Middle frontal gyrus (tissue), 1 donor: ENCODE results near the gene GALNT2.

Experiments
- DNase-seq: peaks from one replicate; pipeline ENCODE4 v3.0.0-alpha.2; 2015; ENCODE audit warnings: low spot score; ENCODE audit errors: extremely low spot score

GALNT2 gene

DNA sequence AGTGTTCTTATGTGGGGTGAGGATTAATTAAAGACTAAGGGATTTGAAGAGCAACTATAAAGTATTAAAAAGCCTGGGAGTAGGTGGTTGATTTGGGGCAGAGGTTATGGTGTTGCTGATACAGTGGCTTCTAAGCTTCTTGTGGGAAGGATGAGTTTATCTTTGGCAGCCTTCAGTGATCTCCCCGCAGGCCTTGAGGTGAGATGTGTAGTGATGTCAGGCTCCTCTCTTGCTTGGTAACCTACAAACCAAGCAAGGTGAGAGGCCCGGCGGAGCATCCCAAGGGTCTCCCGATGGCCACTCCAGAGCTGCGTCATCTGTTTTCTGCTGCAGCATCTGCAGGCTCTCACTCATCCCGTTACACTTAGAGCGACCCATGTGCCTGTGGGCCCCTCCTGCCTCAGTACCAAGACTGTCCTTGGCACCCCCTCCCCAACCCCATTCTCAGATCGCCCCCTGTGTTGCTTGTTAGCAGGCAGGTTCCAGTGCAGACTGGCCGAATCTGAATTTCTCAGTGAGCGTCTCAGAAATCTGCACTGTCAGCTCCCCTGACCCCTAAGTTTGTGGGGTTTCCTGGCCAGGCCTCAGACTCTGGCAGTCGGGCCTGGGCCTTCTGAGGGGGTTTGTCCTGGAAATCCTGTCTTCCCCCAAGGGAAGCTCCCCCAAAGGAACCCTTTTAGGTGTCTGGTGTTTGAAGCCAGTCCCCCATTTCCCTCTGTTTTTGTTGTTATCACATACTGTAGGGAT, 77.9 kb downstream of the GALNT2 start:
- no peak for DNase-seq

DNA sequence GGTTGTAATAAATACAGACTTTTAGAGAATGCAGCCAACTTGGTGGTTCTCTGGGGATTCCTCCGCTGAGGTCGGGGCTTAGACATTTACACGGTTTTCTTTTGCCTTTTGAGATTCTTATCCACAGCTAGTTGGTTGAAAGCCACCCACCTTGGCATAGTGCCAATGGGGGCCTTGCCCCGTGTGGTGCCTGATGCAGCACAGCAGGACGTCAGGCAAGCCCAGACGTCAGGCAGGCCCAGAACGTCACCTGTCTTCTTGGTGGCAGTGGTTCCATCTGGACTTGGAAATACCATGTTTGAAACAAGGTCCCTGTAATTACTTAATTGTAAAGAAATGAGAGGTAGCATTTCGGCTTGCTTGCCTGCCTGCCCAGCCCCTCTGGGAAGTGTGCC, 78.5 kb downstream of the GALNT2 start:
- no peak for DNase-seq

DNA sequence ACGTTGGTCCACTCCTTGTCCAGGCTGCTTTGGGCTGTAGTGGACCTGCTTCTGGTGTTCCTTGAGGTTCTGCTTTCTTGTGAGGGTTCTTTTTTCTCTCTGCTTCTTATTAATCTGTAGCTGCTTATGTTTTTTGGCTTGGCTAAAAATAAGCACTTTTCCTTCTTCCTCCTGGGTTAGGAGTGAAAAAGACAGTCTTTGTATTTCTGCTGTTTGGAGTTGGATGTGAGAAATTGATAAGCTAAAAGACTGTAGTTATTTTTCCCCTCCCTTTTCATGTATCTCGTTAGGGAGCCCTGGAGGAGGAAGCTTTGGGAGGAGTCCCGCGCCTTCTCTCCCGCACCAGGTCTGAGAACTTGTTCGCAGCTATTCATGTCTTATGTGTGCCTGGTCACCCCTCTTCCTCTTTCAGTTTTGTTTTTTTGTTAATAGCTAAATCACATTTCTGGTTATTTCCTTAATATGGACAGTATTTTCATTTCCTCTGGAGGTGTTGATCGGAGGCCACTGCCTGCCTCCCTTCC, 79.0 kb downstream of the GALNT2 start:
- DNase-seq: no peak

DNA sequence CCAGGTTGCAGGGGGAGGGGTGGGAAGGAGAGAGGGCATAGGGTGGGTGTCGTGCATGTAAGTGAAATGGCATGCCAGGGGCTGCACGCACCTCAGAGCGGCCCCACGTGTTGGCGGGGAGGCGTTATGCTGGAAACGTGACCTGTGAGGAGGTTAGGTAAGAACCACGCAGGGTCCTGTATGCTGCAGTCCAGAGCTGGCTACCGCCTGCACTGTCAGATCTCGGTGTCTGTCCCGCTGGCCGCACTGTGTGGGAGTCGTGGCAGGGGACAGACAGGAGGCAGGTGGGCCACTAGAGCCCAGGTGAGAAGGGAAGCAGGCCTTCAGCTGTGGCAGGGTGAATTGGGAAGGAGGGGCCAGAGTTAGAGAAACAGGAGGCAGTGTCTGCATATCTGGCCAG, 79.7 kb downstream of the GALNT2 start:
- DNase-seq: no peak

DNA sequence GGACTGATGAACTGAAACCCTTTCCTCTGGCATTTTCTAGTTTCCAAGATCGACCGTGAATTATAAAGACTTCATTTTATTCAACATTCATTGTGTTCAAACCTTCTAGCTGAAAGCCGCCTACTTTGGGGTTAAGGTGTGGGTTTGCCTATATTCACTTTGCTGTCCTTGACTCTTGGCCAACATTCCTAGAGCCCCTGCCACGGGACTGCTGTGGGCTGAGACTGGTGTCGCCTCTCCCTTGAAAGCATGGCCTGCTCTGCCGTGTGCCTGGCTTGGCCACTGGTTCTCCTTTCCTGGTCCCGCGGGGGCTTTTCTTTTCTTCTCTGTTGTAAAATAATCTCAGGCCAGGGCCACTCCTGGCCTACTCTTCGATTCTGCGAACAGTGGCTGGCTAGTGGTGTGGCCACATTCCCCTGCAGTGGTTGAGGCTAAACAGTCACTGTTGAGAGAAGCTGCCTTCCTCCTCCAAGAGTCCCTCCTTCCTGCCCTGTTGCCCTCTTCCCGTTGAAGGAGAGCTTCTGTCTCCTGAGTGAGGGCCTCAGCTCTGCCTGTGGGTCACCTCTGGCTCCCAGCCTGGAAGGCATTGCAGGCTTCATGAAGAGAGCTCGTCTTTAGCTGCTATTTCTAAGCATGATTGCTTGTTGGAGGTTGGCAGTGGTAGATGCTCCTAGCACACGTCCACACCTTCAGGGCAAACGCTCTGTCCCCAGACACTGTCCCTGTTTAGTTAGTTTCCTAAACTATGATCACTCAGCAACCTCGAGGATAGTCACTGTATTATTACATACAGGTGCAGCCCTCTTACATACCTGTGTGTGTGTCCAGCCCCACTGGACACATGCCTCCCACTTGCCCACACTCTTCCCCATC, 80.5 kb downstream of the GALNT2 start:
- DNase-seq: no peak

DNA sequence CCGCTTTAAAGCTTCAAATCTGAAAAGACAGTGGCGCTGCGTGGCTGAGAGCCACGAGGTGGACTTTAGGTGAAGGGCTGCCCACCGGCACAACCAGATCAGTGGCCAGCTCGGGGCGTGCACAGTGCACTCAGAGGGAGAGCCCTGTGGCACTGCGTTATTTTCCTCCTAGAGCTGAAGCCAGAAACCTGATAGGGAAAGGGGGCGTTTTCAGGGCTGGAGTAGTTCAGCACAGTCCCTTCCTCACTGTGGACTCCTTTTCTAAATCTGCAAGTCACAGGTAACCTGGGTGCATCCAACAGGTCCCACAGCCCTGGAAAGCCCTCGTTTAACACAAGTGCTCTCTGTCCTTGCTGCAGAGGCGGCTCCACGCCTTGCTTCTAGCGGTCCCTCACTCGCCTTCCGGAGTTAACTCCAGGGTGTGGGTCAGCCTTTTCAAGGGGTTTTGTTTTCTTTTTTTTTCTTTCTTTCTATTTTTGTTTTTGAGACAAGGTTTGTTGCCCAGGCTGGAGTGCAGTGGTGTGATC, 81.2 kb downstream of the GALNT2 start:
- no peak for DNase-seq

DNA sequence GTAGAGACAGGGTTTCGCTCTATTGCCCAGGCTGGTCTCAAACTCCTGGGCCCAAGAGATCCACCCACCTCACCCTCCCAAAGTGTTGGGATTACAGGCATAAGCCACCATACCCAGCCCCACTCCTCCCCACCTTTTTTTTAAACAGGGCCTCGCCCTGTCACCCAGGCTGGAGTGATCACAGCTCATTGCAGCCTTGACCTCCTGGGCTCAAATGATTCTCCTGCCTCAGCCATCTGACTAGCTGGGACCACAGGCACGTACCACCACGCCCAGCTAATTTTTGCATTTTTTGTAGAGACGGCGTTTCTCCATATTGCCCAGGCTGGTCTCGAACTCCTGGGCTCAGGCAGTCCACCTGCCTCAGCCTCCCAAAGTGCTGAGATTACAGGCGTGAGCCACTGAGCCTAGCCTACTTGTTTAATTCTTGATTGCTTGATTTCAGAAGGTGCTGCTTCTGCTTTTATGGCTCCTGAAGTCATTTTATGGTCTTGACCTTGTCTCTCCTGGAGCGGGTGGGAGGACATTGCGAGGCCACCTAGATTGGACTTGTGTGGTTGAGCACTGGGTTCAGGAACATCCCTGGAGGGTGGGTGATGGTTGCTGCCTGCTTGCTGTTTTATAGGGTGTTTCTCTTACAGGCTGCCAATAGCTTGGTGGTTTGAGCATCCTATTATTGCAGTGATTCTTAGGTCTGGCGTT, 81.9 kb downstream of the GALNT2 start:
- no peak for DNase-seq

DNA sequence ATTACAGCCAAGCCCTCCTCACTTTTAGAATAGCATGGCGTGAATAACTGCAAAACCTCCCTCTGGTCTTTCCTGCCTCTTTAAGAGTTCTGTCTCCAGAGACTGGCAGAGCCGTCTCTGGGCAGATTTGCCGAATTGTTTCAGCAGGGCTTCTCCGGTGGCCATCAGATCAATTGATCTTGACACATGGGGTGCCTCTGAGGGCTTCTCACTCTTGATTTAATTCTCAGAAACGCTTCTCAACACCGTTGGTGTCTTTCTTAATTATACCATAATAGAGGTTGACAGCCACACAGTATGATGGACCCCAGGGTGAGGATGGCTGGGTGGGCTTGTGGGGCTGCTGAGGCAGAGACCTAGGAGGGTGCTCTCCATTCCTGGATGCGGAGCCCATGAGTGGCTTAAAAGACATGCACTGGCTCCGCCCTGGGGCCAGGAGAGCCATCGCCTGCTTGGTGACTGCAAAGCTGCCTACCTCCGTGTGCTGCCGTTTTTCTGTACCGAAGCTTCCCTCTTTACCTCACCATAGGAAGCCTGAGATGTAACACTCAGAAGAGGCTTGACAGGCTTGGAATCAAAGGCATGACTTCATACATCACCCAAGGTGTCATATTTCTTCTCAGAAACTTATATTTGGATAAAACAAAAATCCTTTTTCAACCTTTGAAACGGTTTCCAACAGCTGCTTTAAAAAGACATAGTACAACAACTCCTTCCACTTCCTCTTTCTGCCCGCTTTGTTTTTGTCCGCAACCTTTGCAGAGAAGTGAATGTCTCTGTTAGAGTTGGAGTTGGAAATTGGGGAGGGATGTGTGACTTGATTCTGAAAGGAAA, 82.9 kb downstream of the GALNT2 start:
- no peak for DNase-seq

DNA sequence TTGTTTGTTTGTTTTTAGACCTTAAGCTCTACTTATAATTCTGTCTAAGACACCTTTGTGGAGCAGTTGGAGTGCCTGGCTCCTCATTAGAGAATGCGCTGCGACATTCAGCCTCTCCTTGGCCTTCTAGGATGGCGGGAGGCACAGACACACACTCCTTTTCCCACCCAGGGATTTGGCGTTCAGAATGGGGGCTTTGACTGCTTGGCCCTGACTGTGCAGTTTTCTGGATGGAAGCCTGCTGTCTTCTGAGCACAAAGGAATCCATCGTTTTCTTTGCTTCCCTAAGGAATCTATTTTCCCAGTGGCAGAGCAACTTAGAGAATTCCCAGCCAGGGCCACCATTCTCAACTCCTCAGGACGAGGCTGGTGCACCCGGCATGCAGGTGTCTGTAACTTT, 83.6 kb downstream of the GALNT2 start:
- DNase-seq: no peak

DNA sequence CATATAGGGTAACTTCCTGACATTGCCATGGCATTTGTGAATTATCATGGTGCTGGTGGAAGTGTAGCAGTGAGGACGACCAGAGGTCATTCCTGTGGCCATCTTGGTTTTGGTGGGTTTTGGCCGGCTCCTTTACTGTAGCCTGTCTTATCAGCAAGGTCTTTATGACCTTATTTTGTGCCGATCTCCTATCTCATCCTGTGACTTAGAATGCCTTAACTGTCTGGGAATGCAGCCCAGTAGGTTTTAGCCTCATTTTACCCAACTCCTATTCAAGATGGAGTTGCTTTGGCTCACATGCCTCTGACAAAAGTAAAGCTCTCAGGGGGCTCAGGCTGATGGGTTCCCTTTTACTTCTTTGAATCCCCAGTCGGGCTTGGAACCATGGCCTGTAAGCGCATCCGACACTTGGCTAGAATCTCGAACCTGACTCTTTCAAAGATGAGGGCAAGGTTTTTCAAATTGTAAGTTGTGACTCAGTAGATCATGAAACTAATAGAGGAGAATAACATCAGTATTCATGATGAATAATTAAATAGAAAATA, 85.0 kb downstream of the GALNT2 start:
- no peak for DNase-seq

DNA sequence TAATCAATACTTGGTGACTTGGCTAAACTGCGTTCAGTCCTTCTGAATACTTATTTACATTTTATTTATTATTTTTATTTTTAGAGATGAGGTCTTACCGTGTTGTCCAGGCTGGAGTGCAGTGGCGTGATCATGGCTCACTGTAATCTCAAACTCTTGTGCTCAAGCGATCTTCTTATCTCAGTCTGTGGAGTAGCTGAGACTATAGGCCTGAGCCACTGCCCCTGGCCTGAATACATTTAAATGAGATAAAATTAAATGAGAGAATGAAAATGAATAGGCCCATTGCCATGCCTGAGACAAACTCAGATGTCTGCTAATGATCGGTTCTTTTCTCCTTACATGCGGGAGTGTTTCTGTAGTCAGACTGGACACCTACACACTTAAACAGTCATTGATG, 86.0 kb downstream of the GALNT2 start:
- DNase-seq: no peak

DNA sequence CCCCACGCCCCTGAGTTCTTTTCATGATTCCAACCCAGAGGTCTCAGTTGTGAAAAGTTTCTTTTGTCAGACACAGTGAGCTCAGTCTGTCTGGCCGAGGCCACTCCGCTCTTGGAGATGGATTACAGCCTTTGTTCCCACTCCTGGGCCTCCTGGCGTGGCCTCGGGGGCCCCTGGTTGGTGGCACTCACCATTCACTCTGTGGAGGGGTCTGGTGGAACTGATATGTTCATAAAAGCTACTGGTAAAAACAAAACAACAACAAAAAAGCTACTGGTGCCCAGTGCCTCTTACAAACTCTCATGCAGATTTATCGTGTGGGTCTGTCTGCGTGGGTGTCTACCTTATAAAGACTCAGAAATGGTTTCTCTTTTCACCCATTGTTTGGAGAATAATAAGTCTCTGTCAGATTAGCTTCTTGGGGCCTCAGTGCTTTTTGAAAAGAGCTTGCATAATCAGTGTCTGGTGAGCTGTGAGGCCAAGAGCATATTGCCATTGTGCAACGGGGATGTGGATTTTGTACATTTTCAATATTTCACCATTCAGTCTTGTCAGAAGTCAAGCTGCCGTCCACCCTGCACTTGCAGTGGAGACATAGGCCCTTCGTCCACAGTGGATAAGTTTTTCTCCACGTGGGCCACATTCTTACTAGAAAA, 86.7 kb downstream of the GALNT2 start:
- no peak for DNase-seq

DNA sequence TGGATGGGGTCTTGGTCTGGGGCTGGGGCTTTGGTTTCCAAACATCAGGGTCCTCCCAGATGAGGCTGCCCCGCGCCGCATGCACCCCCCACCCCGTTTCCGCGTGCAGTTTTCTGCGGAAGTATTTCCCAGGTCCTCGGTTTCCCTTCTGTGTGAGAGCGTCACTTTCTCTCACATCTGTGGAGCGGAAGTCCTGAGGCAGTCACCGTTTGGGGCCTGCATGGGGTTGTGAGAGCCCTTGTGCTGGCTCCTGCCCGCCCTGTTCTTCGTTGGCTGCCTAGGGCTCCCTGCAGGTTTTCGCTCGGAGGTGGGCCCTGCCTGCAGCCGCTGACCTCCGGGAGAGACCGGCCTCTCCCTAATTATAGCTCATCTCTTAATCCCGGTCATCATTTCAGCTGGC, 88.0 kb downstream of the GALNT2 start:
- no peak for DNase-seq

DNA sequence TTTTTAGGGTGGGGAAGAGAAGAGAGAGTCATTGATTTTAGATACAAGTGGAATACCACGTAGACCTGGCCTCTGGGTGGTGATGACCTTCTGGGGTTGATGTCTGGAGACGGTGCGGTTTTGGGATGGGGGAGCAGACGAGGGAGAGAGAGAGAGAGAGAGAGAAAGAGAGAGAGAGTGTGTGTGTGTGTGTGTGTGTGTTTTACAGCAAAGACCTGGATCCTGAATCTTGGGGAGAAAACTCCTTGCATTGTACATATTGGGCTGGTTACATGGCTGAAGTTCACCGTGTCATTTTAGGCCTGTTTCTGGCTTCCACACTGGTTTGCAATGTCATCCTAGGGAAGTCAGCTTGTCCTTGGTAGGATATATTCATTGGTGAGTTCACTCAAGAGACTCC, 89.0 kb downstream of the GALNT2 start:
- DNase-seq: no peak

DNA sequence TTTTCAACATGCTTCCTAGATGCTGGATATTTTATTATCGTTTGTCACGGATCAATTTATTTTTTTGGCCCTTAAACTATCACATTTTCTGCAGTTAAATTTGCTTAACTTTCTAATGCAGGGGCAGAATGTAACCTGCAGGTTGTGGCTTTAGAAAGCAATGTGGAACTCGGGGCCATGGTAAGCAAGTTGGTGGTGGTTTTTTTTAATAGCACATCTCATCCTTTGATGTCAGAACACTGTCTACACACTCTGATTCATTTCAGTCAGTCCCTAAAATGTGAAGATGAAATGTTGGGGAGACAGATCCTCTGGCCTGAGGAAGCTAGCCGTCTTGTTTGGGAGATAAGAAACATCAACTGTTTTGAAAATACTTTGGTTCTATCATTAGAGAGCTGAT, 89.5 kb downstream of the GALNT2 start:
- DNase-seq: no peak

DNA sequence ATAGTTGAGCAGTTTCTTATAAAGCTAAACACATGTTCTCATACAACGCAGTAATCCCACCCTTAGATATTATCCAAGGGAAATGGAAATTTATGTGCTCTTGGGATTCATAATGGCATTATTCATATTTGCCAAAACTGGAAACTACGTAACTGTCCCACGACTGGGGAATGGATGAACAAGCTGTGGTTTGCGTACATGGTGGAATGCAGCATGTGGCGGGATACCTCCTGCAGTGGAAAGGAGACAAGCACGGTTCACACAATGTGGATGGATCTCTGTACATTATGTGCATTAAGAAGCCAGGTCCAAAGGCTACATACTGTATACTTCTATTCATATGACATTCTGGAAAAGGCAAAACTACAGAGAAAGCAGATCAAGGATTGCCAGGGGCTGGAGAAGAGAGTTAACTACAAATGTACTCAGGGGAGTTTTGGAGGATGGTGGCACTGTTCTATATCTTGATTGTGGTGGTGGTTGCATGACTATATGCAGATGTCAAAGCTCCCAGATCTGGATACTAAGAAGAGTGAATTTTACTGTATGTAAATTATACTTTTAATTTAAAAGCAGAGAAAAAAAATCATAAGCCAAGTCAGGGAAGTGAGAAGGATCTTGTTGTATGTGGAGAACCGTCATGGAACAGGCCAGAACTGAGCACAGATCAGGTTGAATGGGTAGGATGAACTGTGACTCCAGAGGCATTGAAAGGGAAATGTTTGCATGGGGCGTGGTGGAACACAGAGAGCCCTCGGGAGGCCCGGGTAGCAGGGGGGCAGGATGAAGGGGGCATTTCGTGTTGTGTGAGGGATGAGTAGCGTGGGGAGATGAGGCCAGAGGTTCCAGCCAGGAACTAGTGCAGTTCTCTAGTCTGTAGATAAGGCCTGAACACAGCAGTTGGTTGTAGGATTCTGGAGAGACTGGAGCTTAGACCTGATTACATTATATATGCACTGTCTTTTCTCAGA, 90.7 kb downstream of the GALNT2 start:
- no peak for DNase-seq

DNA sequence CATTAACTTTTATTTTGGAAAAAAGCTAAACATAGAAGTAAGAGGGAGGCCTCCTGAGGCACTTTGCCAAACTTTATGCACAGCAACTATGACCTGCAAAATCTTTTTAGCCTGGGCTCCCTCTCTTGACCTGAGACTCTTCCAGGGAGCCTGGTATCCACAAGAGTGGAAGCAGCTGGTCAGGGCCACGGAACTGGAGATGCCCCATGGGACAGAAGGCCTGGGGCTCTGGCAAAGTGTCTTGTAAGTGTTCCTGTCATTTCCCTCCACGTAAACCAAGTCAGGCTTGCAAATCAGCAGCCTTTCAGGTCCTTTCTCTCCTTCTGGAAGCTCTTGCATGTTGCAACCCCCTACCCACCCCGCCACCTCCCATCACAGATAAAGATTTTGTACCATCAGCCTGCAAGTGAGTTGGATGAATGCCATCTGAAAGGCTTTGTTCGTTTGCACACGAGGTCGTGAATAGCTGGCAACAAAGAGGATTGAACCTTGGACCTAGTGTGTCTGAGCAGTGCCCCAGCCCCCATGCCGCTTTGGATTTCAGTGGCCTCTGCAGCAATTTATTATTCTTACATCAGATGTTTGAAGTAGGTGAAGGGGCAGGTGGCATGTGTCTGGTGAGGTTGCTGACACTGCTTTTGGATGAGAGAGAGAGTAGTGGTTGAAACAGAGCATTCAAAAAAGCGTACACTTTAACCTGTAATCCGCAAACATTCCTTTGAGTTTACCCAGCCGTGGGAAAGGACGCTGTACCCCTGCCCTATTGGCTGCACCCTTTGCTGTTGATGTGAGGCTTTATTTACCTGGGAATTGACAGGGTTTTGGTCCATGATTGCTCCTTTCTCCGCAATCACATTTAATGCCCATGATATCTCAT, 91.6 kb downstream of the GALNT2 start:
- no peak for DNase-seq

DNA sequence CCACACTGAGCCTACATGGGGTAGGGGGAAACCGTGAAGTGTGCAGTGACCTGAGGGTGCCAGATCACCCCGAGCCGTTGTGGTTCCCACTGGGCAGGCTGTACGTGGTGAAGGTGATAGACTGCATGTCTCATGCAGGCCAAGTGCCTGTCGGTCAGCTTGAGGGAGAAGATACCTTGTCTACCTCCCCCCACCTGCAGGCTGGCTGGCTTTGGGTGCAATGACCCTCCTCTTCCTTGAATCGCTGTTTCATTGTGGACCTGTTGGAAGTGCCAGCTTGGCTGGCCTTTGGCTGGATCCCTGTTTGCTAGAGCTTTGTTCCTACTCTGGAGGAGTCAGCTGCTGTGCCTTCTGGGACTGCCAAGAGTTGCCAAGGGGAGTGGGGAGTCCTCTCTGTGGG, 92.5 kb downstream of the GALNT2 start:
- no peak for DNase-seq
